HAP-1 (cell line): ENCODE results near the gene KANK2.
"Not testable (repeated sequence)": the region's sequence is repeated elsewhere in the genome, so short reads cannot be mapped to it uniquely, and the experiment has no call there.

ENCODE experiments used
- DNase-seq, 2 experiments: peaks; one replicate each; pipeline ENCODE4 v3.0.0-alpha.2; 2016 to 2020; ENCODE audit warnings: low spot score in 2 of 2
- H3K27me3 ChIP-seq: fragments of 250-450 bp; sonication (Bioruptor Pico); 2 replicates; pipeline ENCODE4 v1.5.1; 2020; ENCODE audit warnings: low read depth, mild to moderate bottlenecking, moderate library complexity
- H3K36me3 ChIP-seq: fragments of 250-450 bp; sonication (Bioruptor Pico); replicated peaks from 2 replicates; pipeline ENCODE4 v1.5.1; 2020; ENCODE audit warnings: mild to moderate bottlenecking
- H3K4me1 ChIP-seq: fragments of 250-450 bp; sonication (Bioruptor Pico); 2 replicates; pipeline ENCODE4 v1.5.1; 2020; ENCODE audit warnings: mild to moderate bottlenecking
- H3K4me3 ChIP-seq: fragments of 250-450 bp; sonication (Bioruptor Pico); 2 replicates; pipeline ENCODE4 v1.5.1; 2020; ENCODE audit warnings: mild to moderate bottlenecking, moderate library complexity
- H3K9me3 ChIP-seq: fragments of 250-450 bp; sonication (Bioruptor Pico); 2 replicates; pipeline ENCODE4 v1.5.1; 2020; ENCODE audit warnings: mild to moderate bottlenecking, moderate library complexity
- in situ Hi-C: fragments of 300-500 bp; cut with MboI; formaldehyde crosslinking; loops from 3 replicates; pipeline ENCODE4 v1.14.3; 2020; ENCODE audit warnings: low sequenced_read_pairs, inconsistent platforms, mixed read lengths

Gene KANK2

DNA sequence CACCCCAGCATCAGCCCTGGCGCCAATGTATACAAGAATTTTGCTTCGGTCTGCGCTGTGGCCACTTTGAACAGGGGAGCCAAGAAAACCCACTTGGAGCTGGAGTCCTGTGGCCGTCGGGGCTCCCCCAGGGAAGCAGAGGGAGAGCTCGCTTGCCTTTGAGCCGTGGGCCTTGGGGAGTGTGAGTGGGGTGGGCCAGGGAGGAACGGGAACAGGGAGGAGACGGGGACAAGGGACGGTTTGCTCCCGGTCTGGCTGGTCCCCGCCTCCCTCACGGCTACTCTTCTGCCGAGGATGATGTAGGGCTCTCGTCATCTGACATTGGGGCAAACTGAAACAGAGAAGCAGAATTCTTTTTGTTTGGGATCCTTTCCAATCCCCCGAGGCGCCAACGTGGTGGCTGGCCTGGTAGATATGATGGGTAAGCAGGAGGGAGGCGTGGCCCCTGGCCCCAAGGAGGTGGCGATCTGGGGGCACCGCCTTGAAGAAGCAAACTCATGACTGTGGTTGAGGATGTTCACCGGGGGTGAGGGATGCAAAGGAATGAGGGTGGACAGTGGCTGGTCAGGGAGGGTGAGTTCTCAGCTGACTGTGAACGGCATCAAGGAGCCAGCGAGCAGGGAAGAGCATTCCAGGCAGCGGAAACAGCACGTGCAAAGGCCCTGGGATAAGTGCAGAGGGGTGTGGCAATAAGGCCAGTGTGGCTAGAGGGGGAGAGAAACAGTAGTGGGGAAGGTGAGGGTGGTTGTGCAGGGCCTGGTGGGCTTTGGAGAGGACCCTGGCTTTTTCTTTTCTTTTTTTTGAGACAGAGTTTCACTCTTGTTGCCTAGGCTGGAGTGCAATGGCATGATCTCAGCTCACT is 30.8 kb downstream of the KANK2 start:
- H3K36me3 ChIP-seq: no peaks in the 10 kb centered on the region; the same call in none of the 2 replicates
- no peaks in the 10 kb centered on the region for H3K9me3 ChIP-seq
- in situ Hi-C loops: no loop called here
- no peak for DNase-seq
- no peaks in the 10 kb centered on the region for H3K27me3 ChIP-seq
- no peak overlapping the region for H3K4me3 ChIP-seq
- no peaks in the 10 kb centered on the region for H3K4me1 ChIP-seq

DNA sequence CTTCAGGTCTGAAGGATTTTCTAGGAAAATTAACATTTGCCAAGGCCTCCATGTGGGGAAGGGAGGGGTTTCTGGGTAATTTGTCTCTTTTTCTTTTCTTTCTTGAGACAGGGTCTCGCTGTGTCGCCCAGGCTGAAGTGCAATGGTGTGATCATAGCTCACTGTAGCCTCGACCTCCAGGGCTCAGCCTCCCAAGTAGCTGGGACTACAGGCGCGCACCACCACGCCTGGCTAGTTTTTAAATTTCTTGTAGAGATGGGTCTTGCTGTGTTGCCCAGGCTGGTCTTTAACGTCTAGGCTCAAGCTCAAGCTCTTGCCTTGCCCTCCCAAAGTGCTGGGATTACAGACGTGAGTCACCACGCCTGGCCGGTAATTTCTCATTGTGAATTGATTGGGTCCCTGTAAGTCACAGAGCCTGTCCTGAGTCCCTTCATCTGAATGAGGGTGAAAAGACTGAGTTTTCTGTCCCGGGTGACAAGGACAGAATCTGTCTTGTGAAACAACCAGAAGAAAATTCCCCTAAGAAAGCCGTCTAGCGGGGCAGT is 31.8 kb downstream of the KANK2 start:
- H3K9me3 ChIP-seq: peaks cover under 1% of the 10 kb centered on the region; the same call in 1 of the 2 replicates
- H3K36me3 ChIP-seq: no peaks in the 10 kb centered on the region; the same call in 1 of the 2 replicates
- H3K4me3 ChIP-seq: no peak overlapping the region
- in situ Hi-C loops: no loop called here
- no peak for DNase-seq
- H3K27me3 ChIP-seq: no peaks in the 10 kb centered on the region
- no peaks in the 10 kb centered on the region for H3K4me1 ChIP-seq

DNA sequence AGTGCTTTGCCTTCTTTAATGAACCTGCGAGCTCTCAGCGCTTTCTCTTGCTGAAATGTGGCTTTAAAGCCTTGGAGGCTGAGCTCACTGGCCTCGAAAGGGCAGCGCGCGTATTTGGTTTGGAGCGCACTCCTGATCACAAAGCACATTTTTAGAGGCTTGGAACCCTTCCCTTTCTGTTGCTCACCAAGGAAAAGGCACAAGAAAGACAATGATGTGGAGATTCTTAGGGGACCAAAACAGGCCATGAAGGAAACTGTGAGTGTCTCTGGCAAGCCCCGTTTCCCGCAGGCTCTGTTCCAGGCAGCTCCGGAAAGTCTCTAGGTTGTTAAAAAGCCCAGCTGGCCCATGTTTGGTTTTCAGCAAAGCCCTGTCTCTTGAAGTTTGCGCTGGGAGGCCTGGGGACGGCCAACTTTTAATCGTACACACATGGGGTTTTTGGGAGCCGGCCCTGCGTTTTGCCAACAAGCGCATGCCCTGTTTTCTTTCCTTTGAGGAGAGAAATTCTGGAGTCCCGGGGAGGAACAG is 32.4 kb downstream of the KANK2 start:
- no peaks in the 10 kb centered on the region for H3K27me3 ChIP-seq
- H3K4me3 ChIP-seq: no peak overlapping the region
- DNase-seq: no peak
- peaks cover 2% of the 10 kb centered on the region; the same call in 1 of the 2 replicates for H3K9me3 ChIP-seq
- no peaks in the 10 kb centered on the region; the same call in 1 of the 2 replicates for H3K36me3 ChIP-seq
- H3K4me1 ChIP-seq: no peaks in the 10 kb centered on the region
- in situ Hi-C loops: no loop called here

DNA sequence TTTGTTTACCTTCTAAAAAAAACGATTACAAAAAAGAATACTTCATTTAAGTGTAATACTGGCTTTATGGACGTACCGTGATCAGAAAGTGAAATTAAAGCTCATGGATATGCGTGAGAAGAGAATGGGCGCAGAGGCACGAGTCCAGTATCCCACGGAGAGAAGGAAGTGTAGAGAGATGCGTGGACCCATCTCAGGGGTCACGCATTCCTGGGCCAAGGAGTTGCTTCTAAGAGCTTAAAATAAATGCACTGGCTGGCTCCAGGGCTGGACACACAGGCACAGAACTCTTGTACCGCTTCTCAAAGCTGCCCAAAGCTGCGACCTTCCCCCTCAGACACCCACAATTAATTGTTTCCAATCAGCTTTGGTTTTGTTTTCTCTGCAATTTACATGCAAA is 33.0 kb downstream of the KANK2 start:
- no peak overlapping the region for H3K4me3 ChIP-seq
- in situ Hi-C loops: no loop called here
- peaks cover 2% of the 10 kb centered on the region; the same call in 1 of the 2 replicates for H3K9me3 ChIP-seq
- no peaks in the 10 kb centered on the region for H3K36me3 ChIP-seq
- no peaks in the 10 kb centered on the region for H3K4me1 ChIP-seq
- DNase-seq: no peak
- no peaks in the 10 kb centered on the region for H3K27me3 ChIP-seq

DNA sequence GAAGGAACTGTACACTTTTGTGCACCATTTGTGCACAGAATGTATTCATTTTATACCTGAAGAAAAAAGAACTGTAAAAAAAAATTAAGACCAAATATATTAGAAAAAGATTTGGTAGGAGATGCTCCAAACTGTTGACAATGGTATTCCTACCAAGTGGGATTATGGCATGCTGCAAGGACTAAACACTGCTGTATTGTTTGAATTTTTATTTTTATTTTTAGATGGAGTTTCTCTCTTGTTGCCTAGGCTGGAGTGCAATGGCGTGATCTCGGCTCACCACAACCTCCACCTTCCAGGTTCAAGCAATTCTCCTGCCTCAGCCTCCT is 36.9 kb downstream of the KANK2 start:
- H3K9me3 ChIP-seq, H3K27me3 ChIP-seq, in situ Hi-C loops, H3K36me3 ChIP-seq, H3K4me1 ChIP-seq, DNase-seq, H3K4me3 ChIP-seq: not testable (repeated sequence)

DNA sequence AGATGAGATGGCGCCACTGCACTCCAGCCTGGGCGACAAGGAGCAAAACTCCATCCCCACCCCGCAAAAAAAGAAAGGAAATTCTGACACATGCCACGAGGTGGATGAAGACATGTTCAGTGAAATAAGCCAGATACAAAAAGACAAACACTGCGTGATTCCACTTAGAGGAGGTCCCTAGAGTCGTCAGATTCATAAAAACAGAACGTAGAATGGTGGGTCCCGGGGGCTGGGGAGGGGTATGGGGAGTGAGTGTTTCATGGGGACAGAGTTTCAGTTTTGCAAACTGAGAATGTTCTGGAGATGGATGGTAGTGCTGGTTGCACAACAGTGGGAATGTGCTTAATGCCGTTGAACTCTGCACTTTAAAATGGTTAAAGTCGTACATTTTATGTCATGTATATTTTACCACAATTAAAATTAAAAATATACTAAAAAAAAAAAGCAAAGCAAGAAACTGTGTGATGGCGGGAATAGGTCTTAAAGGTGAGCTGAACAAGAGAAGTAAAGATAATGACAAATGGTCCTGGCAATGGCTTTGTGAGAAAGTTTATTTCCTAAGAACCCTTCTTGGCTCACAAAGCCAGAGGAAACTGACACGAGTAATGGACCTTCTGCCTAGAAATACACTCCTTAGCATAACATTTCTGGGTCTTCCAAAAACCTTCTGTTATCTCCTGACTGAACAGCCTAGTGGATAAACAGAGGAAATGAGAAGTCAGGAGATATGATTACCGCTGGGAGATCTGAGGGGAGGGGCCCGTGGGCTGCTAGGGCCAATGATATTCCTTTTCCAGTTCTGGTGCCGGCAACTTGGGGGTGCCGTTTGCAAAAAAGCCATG is 37.5 kb downstream of the KANK2 start:
- H3K9me3 ChIP-seq: peaks cover 2% of the 10 kb centered on the region; the same call in 1 of the 2 replicates
- 0 out of 2 replicates have a peak, but pooled peaks cover 3% of the 10 kb centered on the region for H3K36me3 ChIP-seq
- H3K4me3 ChIP-seq: no peak overlapping the region
- in situ Hi-C loops: no loop called here
- H3K4me1 ChIP-seq: peaks cover 5% of the 10 kb centered on the region
- no peak for DNase-seq
- H3K27me3 ChIP-seq: no peaks in the 10 kb centered on the region

DNA sequence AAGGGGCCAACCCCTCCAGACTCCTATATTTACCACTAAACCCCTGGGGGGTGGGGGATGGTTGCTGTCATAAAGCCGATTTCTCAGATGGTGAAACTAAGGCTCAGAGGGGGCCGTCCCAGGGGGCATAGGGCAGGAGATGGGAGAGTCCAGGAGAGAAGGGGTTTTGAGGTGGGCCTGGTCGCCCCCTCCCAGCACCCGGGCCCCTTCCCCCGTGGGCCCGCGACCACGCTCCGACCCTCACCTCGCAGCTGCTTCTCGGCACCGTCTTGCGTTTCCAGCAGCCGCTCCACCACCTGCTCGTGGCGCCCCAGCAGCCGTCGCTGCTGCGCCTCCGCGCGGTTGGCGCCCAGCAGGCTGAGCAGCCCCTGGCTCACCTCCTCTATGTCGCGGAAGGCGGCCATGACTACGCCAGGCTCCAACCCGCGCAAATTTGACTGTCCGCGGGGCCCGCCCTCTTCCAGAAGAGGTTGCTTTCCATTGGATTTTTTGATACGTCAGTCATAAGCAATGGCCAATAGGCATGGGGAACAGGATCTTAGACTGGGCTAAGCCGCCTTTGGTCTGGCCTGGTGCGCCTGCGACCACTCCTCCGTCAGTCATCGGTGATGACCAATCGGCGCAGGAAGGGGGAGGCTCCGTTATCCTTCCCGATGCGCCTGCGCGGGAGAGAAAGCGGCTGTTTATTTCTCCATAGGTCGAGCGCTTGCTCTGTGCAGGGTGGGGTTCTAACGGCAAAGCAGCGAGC is 41.8 kb downstream of the KANK2 start, which contains the start of gene SPC24:
Gene SPC24, minus strand, starts transcription at position 410 of the 748 bp plus-strand sequence. Its CDS starts 6 bp downstream, at position 404.
- H3K4me1 ChIP-seq: peaks cover 5% of the 10 kb centered on the region
- in situ Hi-C loops: no loop called here
- no peaks in the 10 kb centered on the region for H3K27me3 ChIP-seq
- H3K9me3 ChIP-seq: peaks cover 2% of the 10 kb centered on the region; the same call in 1 of the 2 replicates
- peak; percentile 98 for DNase-seq
- peak within 1 kb of the TSS; percentile 99 for H3K4me3 ChIP-seq
- peaks cover 16% of the 10 kb centered on the region for H3K36me3 ChIP-seq

DNA sequence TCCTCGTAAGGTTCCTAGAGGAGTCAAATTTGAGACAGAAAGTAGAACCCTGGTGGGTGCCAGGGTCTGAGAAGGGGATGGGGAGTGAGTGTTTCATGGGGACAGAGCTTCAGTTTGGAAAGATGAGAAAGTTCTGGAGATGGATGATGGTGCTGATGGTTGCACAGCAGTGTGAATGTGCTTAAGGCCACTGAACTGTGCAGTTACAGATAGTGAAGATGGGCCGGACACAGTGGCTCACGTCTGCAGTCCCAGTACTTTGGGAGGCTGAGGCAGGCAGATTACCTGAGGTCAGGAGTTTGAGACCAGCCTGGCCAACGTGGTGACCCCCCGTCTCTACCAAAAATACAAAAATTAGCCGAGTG is 42.7 kb downstream of the KANK2 start:
- Histone ChIP-seq H3K4me3 (peak overlapping the region; percentile 99), H3K4me1 (peaks cover 5% of the 10 kb centered on the region), H3K9me3 (no peaks in the 10 kb centered on the region), H3K27me3 (no peaks in the 10 kb centered on the region), H3K36me3 (peaks cover 17% of the 10 kb centered on the region)
- in situ Hi-C loops: no loop called here
- no peak for DNase-seq

DNA sequence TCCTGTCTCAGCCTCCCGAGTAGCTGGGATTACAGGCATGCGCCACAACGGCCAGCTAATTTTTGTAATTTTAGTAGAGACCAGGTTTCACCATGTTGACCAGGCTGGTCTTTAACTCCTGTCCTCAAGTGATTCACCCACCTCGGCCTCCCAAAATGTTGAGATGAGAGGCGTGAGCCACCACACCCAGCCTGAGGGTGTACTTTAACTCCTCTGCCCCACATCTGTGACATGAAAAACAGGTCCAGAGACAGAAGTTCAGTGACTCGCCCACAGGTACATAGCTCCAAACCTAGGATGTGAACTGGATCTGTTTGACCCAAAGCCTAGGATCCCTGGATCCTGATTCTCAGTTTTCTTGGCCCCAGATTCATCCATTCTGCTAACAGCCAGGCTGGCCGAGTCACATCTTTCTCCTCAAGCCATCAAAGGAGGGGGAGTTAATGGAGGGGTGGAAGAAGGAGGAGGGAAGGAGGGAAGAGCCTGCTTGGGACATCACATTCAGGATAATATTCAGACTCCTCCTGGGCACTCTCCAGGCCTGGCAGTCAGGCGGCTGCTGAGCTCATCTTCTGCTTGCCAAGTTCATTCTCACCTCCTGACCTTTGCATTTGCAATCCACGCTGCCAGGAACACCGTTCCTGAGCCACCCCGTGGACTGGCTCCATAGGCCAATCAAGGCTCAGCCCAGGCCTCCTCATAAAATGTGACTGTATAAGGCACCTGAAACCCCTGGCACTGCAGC is 44.9 kb downstream of the KANK2 start:
- in situ Hi-C loops: no loop called here
- Histone ChIP-seq H3K4me1 (peaks cover 5% of the 10 kb centered on the region), H3K36me3 (peaks cover 30% of the 10 kb centered on the region), H3K27me3 (no peaks in the 10 kb centered on the region), H3K4me3 (no peak overlapping the region), H3K9me3 (no peaks in the 10 kb centered on the region)
- no peak for DNase-seq

DNA sequence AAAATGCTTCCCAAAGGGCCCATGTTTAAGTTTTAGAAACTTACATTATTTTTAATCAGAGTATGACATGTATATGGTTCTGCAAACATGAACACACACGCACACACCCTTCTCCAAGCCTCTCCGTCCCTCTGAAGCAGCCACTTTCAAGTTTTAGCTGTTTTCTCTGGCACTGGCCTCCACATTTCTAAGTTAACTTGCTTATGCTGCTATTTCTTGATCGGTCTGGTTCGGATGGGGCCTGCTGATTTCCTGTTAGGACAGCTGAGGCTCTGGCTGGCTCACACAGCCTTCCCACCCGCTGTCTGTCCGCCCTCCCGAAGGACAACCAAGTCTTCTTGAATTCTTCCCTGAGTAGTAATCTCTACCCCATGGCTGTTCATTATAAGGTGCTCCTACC is 46.2 kb downstream of the KANK2 start:
- Histone ChIP-seq H3K4me3 (no peak overlapping the region), H3K27me3 (no peaks in the 10 kb centered on the region), H3K36me3 (peaks cover 35% of the 10 kb centered on the region), H3K9me3 (no peaks in the 10 kb centered on the region), H3K4me1 (peaks cover 2% of the 10 kb centered on the region)
- DNase-seq: no peak
- in situ Hi-C loops: no loop called here

DNA sequence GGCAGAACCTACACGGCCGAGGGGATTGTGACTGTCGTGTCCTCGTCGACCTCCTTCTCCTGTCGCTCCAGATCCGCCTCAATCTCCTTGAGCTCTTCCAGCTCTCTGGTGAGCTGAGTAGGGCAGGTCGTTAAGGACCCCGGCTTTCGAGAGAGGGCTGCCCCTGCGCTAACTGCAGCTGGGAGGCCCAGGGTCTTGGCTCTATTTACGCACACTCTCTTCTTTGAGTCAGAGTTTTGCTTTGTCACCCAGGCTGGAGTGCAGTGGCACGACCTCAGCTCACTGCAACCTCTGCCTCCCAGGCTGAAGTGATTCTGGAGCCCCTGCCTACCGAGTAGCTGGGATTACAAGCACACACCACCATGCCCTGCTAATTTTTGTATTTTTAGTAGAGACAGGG is 49.3 kb downstream of the KANK2 start:
- no peaks in the 10 kb centered on the region for H3K27me3 ChIP-seq
- in situ Hi-C loops: no loop called here
- H3K36me3 ChIP-seq: peaks cover 51% of the 10 kb centered on the region
- H3K4me3 ChIP-seq: no peak overlapping the region
- peaks cover 6% of the 10 kb centered on the region for H3K4me1 ChIP-seq
- no peak for DNase-seq
- H3K9me3 ChIP-seq: no peaks in the 10 kb centered on the region

DNA sequence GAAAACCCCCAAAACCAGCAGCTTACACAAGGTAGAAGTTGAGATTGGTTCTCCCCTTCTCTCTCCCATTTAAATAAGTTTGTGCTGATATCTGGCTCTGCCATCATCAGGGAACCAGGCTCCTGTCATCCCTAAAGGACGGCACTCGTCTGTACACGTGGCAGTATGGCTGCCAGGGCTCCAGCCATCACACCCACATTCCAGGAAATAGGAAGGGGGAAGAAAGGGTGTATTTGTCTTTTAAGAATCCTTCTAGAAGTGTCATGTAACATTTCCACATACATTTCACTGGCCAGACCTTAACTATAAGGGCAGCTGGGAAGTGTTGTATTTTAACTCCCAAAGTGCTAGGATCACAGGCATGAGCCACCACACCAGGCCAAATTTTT is 51.8 kb downstream of the KANK2 start:
- Histone ChIP-seq H3K27me3 (no peaks in the 10 kb centered on the region), H3K9me3 (no peaks in the 10 kb centered on the region), H3K4me3 (no peak overlapping the region), H3K4me1 (peaks cover 14% of the 10 kb centered on the region), H3K36me3 (peaks cover 39% of the 10 kb centered on the region)
- in situ Hi-C loops: no loop called here
- no peak for DNase-seq
